OCI-LY7 (cell line): ENCODE measurements around the gene ZBBX. TPM values are rescaled to one million over a fixed set of nuclear protein-coding genes. Genes with fewer than 3 reads are reported as not detected.

Experiments
- BruUV-seq: library from RNA; stranded (reverse); fragments of 400-500 nt; replicated peaks from 2 replicates; lab custom pipeline; 2021; lab: Mats Ljungman, UMichigan
- CTCF ChIA-PET: fragments of 300-600 bp; sonication (Branson Sonifier 250); formaldehyde crosslinking; loops from one replicate; lab custom pipeline; 2022; ENCODE audit warnings: antibody characterized with exemption; ENCODE audit not compliant: unreplicated experiment; lab: Charles Lee
- POLR2A ChIA-PET: fragments of 300-600 bp; sonication (Branson Sonifier 250); formaldehyde crosslinking; loops from one replicate; lab custom pipeline; 2022; ENCODE audit warnings: antibody characterized with exemption; lab: Charles Lee
- DNase-seq: peaks from one replicate; pipeline ENCODE4 v3.0.0-alpha.2; 2015; ENCODE audit warnings: low spot score
- H2AFZ ChIP-seq: fragments of 200-600 bp; sonication (generic), shearing (Covaris generic); 2 replicates; pipeline ENCODE4 v1.6.1; 2014; ENCODE audit warnings: mild to moderate bottlenecking, antibody characterized with exemption, low read length, moderate library complexity
- H3K27ac ChIP-seq: fragments of 200-600 bp; sonication (generic); 2 replicates; pipeline ENCODE4 v1.5.1; 2014; ENCODE audit warnings: mixed run types, low read depth, mild to moderate bottlenecking, moderate library complexity, low read length, inconsistent platforms; ENCODE audit not compliant: poor library complexity, severe bottlenecking
- H3K36me3 ChIP-seq: fragments of 200-600 bp; sonication (generic); 2 replicates; pipeline ENCODE4 v1.6.1; 2014; ENCODE audit warnings: mild to moderate bottlenecking, antibody characterized with exemption, low read length, moderate library complexity, mixed read lengths; ENCODE audit not compliant: insufficient read depth
- H3K4me1 ChIP-seq: fragments of 200-600 bp; sonication (generic); 2 replicates; pipeline ENCODE4 v1.5.1; 2014; ENCODE audit warnings: mild to moderate bottlenecking, low read length; ENCODE audit not compliant: insufficient read depth, poor library complexity, severe bottlenecking
- H3K4me2 ChIP-seq: fragments of 200-600 bp; sonication (generic); 2 replicates; pipeline ENCODE4 v1.6.1; 2014; ENCODE audit warnings: mild to moderate bottlenecking, low read length
- H3K4me3 ChIP-seq: fragments of 200-600 bp; sonication (generic); 2 replicates; pipeline ENCODE4 v1.5.1; 2014; ENCODE audit warnings: mild to moderate bottlenecking, low read depth, low read length; ENCODE audit not compliant: poor library complexity, severe bottlenecking
- H3K79me2 ChIP-seq: fragments of 200-600 bp; sonication (generic); 2 replicates; pipeline ENCODE4 v1.6.1; 2016; ENCODE audit warnings: low read depth, mild to moderate bottlenecking, low read length, moderate library complexity, mixed read lengths; ENCODE audit not compliant: insufficient read depth
- H3K9me2 ChIP-seq: fragments of 200-600 bp; sonication (generic); 2 replicates; pipeline ENCODE4 v1.6.1; 2016; ENCODE audit warnings: mild to moderate bottlenecking, low read length, mixed read lengths; ENCODE audit not compliant: insufficient read depth
- H3K9me3 ChIP-seq: fragments of 200-600 bp; sonication (generic); 2 replicates; pipeline ENCODE4 v1.6.1; 2014; ENCODE audit warnings: mild to moderate bottlenecking, mixed run types, low read length, mixed read lengths
- H4K20me1 ChIP-seq: fragments of 200-600 bp; sonication (generic); 2 replicates; pipeline ENCODE4 v1.6.1; 2014; ENCODE audit warnings: mild to moderate bottlenecking, antibody characterized with exemption, low read length, moderate library complexity, mixed read lengths; ENCODE audit not compliant: insufficient read depth
- EZH2phosphoT487 ChIP-seq: fragments of 200-600 bp; sonication (generic); IDR thresholded peaks from 2 replicates; pipeline ENCODE4 v1.6.1; 2018; ENCODE audit warnings: low read depth, borderline replicate concordance, mild to moderate bottlenecking, mixed run types, antibody characterized with exemption, low read length, moderate library complexity, mixed read lengths
- intact Hi-C: fragments of 100-400 bp; cut with micrococcal nuclease; formaldehyde crosslinking; loops from one replicate; pipeline ENCODE4 v1.10.0; 2022; ENCODE audit not compliant: unreplicated experiment
- total RNA-seq, 2 experiments: library from RNA; depleted of rRNA in 1 of 2; stranded (reverse); fragments of >200 nt in 1 of 2; shearing (Covaris generic) in 1 of 2; gene quantifications; 2 replicates each; pipeline ENCODE4 v1.2.3, GENCODE V29; 2014 to 2022
- TF ChIP-seq, protein P1 (sequence below): fragments of 200-600 bp; sonication (generic); conservative IDR thresholded peaks from 2 replicates; pipeline ENCODE4 v1.5.1; 2014; ENCODE audit warnings: mild to moderate bottlenecking, antibody characterized with exemption, low read length, moderate library complexity, mixed read lengths

ZBBX gene
- total RNA-seq, 2 experiments from 2014 or later: not detected

- intact Hi-C loops: no loop called here
- ChIA-PET CTCF (no interaction called here), POLR2A (no interaction called here)
- no TSS peak for BruUV-seq
- DNase-seq: no peak
- H3K79me2 ChIP-seq: no peaks in the 10 kb centered on the region
- H3K4me2 ChIP-seq: no peak overlapping the region
- H3K36me3 ChIP-seq: no peaks in the 10 kb centered on the region
- H3K9me3 ChIP-seq: no peaks in the 10 kb centered on the region
- no peak overlapping the region for H3K27ac ChIP-seq
- no peak for TF ChIP-seq EZH2phosphoT487
- TF ChIP-seq, protein P1, sequence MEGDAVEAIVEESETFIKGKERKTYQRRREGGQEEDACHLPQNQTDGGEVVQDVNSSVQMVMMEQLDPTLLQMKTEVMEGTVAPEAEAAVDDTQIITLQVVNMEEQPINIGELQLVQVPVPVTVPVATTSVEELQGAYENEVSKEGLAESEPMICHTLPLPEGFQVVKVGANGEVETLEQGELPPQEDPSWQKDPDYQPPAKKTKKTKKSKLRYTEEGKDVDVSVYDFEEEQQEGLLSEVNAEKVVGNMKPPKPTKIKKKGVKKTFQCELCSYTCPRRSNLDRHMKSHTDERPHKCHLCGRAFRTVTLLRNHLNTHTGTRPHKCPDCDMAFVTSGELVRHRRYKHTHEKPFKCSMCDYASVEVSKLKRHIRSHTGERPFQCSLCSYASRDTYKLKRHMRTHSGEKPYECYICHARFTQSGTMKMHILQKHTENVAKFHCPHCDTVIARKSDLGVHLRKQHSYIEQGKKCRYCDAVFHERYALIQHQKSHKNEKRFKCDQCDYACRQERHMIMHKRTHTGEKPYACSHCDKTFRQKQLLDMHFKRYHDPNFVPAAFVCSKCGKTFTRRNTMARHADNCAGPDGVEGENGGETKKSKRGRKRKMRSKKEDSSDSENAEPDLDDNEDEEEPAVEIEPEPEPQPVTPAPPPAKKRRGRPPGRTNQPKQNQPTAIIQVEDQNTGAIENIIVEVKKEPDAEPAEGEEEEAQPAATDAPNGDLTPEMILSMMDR: no peak
- H4K20me1 ChIP-seq: no peaks in the 10 kb centered on the region
- no peak overlapping the region for H3K4me3 ChIP-seq
- H3K4me1 ChIP-seq: no peaks in the 10 kb centered on the region
- no peak overlapping the region for H2AFZ ChIP-seq
- H3K9me2 ChIP-seq: no peaks in the 10 kb centered on the region
Observed at GRCh38 chr3:167228135-167228534, 152.0 kb downstream of the ZBBX start.

GRCh38 chr3:167225821-167226220 is 154.3 kb downstream of the ZBBX start:
- TF ChIP-seq EZH2phosphoT487: no peak
- TF ChIP-seq, protein P1: no peak
- Histone ChIP-seq H3K4me3 (no peak overlapping the region), H3K4me1 (no peaks in the 10 kb centered on the region), H3K79me2 (no peaks in the 10 kb centered on the region), H4K20me1 (no peaks in the 10 kb centered on the region), H3K27ac (no peak overlapping the region), H2AFZ (no peak overlapping the region), H3K9me2 (no peaks in the 10 kb centered on the region), H3K36me3 (no peaks in the 10 kb centered on the region), H3K4me2 (no peak overlapping the region), H3K9me3 (no peaks in the 10 kb centered on the region)
- BruUV-seq: no TSS peak
- CTCF ChIA-PET: no interaction called here
- POLR2A ChIA-PET: interaction anchor here (1.4 kb wide), 1 partner anchor 10 kb away, joined by 3 read pairs; no protein-coding TSS in a partner anchor
- intact Hi-C loops: no loop called here
- no peak for DNase-seq

- no peaks in the 10 kb centered on the region for H3K9me2 ChIP-seq
- no peaks in the 10 kb centered on the region for H3K4me1 ChIP-seq
- POLR2A ChIA-PET: no interaction called here
- H3K4me2 ChIP-seq: no peak overlapping the region
- no TSS peak for BruUV-seq
- no peak for DNase-seq
- H3K27ac ChIP-seq: no peak overlapping the region
- intact Hi-C loops: no loop called here
- CTCF ChIA-PET: no interaction called here
- no peaks in the 10 kb centered on the region for H3K79me2 ChIP-seq
- H3K4me3 ChIP-seq: no peak overlapping the region
- H2AFZ ChIP-seq: no peak overlapping the region
- TF ChIP-seq, protein P1: no peak
- no peak for TF ChIP-seq EZH2phosphoT487
- H4K20me1 ChIP-seq: no peaks in the 10 kb centered on the region
- no peaks in the 10 kb centered on the region for H3K9me3 ChIP-seq
- H3K36me3 ChIP-seq: no peaks in the 10 kb centered on the region
Observed at GRCh38 chr3:167209011-167209410, 171.1 kb downstream of the ZBBX start.
